Tibial nerve (tissue), 3 donors: ENCODE results near the gene WTIP.

Experiments
- POLR2A ChIP-seq, 2 donors: fragments of 450-650 bp; IDR thresholded peaks; one replicate each; pipeline ENCODE4 v1.6.1; 2017; ENCODE audit warnings: antibody characterized with exemption in 2 of 2, mild to moderate bottlenecking in 2 of 2, moderate library complexity in 2 of 2
- TF ChIP-seq, protein P1 (sequence below), 5 experiments: fragments of 200-600 bp in 3 of 5; fragments of 450-650 bp in 2 of 5; sonication (generic) in 3 of 5; IDR thresholded peaks; one replicate each; pipeline ENCODE4 v1.5.1; 2016 to 2019; ENCODE audit warnings: antibody characterized with exemption in 5 of 5, mild to moderate bottlenecking in 3 of 5, moderate library complexity in 2 of 5

GRCh38 chr19:34459614-34460013 is 21.9 kb upstream of the WTIP start:
- TF ChIP-seq, protein P1, sequence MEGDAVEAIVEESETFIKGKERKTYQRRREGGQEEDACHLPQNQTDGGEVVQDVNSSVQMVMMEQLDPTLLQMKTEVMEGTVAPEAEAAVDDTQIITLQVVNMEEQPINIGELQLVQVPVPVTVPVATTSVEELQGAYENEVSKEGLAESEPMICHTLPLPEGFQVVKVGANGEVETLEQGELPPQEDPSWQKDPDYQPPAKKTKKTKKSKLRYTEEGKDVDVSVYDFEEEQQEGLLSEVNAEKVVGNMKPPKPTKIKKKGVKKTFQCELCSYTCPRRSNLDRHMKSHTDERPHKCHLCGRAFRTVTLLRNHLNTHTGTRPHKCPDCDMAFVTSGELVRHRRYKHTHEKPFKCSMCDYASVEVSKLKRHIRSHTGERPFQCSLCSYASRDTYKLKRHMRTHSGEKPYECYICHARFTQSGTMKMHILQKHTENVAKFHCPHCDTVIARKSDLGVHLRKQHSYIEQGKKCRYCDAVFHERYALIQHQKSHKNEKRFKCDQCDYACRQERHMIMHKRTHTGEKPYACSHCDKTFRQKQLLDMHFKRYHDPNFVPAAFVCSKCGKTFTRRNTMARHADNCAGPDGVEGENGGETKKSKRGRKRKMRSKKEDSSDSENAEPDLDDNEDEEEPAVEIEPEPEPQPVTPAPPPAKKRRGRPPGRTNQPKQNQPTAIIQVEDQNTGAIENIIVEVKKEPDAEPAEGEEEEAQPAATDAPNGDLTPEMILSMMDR (IDR thresholded peaks at IDR 0.05) = no peak
- TF ChIP-seq POLR2A (IDR thresholded peaks at IDR 0.05) = no peak
